GM21786 (cell line): Measurements from ENCODE around the gene SENP7.
"Not testable (repeated sequence)": the region's sequence is repeated elsewhere in the genome, so short reads cannot be mapped to it uniquely, and the experiment has no call there.

Experiments
- ATAC-seq: cut with Tn5 transposase; IDR thresholded peaks from one replicate; pipeline ENCODE4 v1.9.1; 2021; ENCODE audit not compliant: unreplicated experiment

The SENP7 gene

GRCh38 chr3:101529816-101530685 lies 17.0 kb upstream of the SENP7 start:
- no peak for ATAC-seq

DNA sequence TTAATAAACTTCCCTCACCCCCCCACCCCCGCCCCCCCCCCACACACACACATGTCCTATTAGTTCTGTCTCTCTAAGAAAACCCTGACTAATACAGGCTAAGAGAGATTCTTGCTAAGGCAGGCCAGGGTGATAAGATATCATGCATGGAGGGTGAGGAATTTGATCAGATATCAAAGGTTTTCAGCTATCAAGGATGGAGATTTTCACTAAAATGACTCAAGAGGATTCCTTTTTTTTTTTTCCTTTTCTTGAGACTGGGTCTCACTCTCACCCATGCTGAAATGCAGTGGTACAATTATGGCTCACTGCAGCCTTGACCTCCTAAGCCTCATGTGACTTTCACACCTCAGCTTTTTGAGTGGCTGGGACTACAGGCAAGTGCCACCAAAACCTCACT lies 14.9 kb upstream of the SENP7 start:
- ATAC-seq: no peak

DNA sequence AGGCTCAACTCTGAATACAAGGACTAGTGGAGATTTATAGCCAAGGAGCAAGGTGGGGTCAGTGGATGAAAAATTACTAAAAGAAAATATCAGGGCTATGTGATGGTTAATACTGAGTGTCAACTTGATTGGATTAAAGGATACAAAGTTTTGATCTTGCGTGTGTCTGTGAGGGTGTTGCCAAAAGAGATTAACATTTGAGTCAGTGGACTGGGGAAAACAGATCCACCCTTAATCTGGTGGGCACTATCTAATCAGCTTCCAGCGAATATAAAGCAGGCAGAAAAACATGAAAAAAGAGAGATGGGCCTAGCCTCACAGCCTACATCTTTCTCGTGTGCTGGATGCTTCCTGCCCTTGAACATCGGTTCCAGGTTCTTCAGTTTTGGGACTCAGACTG lies 14.4 kb upstream of the SENP7 start:
- ATAC-seq: no peak

GRCh38 chr3:101521211-101521701 lies 8.2 kb upstream of the SENP7 start:
- ATAC-seq: no peak

DNA sequence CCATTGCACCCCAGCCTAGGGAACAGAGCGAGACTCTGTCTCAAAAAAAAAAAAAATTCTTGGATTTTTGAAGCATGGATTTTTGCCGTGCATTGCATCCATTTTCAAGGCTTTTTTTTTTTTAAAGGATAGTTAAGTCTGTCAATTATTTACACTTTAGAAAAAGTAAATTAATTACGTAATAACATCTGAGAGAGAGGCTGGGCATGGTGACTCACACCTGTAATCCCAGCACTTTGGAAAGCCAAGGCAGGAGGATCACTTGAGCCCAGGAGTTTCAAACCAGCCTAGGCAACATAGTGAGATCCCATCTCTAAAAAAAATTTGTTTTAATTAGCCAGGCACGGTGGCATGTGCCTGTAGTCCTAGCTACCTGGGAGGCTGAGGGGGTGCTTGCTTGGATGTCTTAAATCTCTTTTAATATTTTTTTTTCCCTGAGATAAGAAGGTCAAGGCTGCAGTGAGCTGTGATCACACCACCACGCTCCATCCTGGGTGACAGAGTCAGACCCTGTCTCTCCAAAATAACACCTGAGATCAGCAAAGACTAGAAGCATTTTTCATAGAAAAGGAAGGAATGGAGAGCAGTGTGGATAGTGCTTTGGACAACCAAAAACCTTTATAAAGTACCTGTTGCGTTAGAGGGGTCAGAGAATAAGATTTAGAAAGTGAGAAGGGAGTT lies 6.8 kb upstream of the SENP7 start:
- ATAC-seq: no peak

DNA sequence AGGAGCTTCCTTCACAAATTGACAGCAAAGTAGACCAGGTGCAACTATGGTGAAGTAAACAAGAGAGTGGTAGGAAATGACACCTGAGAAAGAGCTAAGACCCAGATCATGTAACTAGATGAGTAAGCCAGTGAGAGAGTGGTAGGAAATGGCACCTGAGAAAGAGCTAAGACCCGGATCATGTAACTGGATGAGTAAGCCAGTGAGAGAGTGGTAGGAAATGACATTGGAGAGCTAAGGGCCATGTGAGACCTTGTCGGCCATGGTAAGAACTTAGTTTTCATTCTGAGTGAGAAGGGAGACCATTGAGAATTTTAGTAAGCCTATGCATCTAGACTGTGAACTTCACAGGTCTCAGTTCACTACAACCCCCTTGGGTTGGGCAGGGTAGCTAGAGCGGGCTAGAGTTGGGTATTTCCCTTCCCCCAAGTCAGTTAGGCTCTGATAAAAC lies 5.4 kb upstream of the SENP7 start:
- peak; percentile 97 for ATAC-seq

- ATAC-seq: peak; percentile 30
These were observed 491 bp upstream of the SENP7 start for GRCh38 chr3:101513419-101513986.

GRCh38 chr3:101512396-101512645 lies 691 bp downstream of the SENP7 start:
- peak; percentile 10 for ATAC-seq

DNA sequence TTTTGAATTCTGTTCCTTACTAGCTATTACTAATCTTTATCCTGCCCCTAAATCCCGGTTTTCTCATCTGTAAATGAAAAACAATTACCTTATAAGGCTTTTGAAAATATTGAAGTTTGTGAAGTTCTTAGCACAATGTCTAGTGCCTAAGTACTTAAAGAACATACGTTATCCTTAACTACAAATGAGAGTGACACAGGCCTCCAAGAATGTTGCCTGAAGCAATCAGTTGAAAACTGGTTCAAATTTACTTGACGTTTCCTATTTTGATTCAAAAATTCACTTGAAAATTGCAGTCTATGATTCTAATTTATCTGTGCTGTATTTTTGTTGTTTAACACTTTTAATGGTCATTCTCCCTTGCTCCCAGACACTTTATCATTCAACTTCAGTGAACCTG lies 3.2 kb downstream of the SENP7 start:
- no peak for ATAC-seq

DNA sequence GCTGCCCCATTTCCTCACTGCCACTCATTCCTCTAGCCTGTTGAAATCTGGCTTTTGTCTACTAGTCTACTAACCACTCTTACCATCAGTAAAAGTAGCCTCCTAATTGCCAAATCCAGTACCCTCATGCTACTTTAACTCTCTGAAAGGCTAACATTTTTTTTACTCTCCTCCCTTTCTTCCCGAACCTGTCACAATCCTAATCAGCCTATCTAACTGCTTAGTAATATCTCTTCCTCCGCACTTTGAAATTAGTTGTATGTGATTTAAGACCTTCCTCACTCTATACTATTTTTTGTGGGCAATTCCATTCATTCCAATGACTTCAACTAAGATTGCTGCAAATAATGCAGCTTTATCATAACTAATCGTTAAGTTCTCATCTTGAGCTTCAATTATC lies 3.7 kb downstream of the SENP7 start:
- no peak for ATAC-seq

DNA sequence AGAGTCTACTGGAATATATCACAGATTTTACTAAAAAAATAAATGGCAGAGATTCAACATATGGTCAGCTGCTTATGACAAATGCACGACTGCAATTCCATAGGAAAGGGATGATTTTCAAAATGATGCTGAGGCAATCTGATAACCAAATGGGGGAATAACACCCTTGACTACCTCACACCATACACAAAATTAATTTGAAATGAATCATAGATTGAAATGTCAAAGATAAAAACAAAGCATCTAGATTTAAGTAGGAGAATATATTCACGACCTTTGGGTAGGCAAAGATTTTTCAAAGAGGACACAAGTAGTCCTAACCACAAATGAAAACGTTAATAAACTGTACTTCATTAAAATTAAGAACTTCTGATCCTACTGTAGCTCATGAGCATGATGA lies 11.2 kb downstream of the SENP7 start:
- no peak for ATAC-seq

GRCh38 chr3:101500208-101500607 lies 12.8 kb downstream of the SENP7 start:
- ATAC-seq: no peak

- no peak for ATAC-seq
These were observed 15.2 kb downstream of the SENP7 start for GRCh38 chr3:101497803-101498202.

- ATAC-seq: no peak
These were observed 17.5 kb downstream of the SENP7 start for GRCh38 chr3:101495552-101495951.

- ATAC-seq: no peak
These were observed 28.0 kb downstream of the SENP7 start for GRCh38 chr3:101484805-101485620.

DNA sequence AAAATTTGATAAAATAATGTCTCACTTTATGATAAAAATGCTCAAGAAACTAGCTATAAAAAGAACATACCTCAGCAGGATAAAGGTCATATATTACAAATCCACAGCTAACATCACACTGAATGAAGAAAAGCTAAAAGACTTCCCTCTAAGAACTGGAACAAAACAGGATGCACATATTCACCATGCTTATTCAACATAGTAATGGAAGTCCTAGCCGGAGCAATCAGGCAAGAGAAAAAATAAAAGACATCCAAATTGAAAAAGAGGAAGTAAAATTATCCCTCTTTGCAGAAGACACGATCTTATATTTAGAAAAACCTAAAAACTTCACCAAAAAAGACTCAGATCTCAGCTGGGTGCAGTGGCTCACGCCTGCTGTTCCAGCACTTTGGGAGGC lies 34.0 kb downstream of the SENP7 start:
- ATAC-seq: no peak

DNA sequence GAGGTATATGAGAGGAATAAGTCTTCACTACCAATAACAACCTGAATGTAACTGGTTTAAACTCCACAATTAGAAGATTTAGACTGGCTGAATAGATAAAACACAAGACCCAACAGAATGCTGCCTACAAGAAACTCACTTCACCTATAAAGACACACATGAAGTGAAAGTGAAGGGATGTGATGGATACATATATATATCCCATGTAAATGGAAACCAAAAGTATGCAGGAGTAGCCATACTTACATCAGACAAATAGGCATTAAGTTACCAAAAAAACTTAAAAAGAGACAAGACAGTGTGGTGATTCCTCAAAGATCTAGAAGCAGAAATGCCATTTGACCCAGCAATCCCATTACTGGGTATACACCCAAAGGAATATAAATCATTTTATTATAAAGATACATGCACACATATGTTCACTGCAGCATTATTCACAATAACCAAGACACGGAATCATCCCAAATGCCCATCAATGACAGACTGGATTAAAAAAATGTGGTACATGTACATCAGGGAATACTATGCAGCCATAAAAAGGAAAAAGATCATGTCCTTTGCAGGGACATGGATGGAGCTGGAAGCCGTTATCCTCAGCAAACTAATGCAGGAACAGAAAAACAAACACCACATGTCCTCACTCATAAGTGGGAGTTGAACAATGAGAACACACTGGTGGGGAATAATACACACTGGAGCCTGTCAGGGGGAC lies 38.0 kb downstream of the SENP7 start:
- not testable (repeated sequence) for ATAC-seq

GRCh38 chr3:101468676-101469075 lies 44.3 kb downstream of the SENP7 start:
- ATAC-seq: not testable (repeated sequence)

DNA sequence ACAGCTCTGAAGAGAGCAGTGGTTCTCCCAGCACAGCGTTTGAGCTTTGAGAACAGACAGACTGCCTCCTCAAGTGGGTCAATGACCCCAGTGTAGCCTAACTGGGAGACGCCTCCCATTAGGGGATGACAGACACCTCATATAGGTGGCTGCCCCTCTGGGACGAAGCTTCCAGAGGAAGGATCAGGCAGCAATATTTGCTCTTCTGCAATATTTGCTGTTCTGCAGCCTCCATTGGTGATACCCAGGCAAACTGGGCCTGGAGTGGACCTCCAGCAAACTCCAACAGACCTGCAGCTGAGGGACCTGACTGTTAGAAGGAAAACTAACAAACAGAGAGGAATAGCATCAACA lies 45.7 kb downstream of the SENP7 start:
- ATAC-seq: not testable (repeated sequence)

DNA sequence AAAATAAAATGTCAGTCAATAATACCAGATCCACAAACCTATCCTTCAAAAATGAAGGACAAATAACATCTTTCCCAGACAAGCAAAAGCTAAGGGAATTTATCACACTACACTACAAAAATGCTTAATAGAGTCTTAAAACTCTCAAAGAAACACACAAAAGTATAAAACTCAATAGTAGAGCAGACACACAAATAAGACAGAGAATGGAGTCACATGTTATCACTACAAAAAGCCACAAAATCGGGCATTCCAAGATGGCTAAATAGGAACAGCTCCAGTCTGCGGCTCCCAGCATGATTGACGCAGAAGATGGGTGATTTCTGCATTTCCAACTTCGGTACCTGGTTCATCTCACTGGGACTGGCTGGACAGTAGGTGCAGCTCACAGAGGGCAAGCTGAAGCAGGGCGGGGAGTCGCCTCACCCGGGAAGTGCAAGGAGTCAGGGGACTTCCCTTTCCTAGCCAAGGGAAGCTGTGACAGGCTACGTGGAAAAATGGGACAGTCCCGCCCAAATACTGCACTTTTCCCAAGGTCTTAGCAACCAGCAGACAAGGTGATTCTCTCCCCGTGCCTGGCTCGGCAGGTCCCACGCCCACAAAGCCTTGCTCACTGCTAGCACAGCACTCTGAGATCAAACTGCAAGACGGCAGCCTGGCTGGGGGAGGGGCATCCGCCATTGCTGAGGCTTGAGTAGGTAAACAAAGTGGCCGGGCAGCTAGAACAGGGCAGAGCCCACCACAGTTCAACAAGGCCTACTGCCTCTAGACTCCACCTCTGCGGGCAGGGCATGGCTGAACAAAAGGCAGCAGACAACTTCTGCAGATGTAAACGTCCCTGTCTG lies 46.3 kb downstream of the SENP7 start:
- no peak for ATAC-seq
